H4 (cell line): ENCODE data around the gene RRBP1. TPM values are rescaled to one million over a fixed set of nuclear protein-coding genes. Genes with fewer than 3 reads are reported as not detected.
A peak's percentile ranks its signal among the peaks of the same experiment; 100 is the strongest.

Source experiments
- DNase-seq: peaks from one replicate; pipeline ENCODE4 v3.0.0-alpha.2; 2015; ENCODE audit warnings: low spot score
- total RNA-seq: library from RNA; depleted of rRNA; stranded (reverse); fragments of >200 nt; shearing (Covaris generic); gene quantifications from 2 replicates; pipeline ENCODE4 v1.2.3, GENCODE V29; 2014; rRNA removed

RRBP1 gene
- total RNA-seq, 1 experiment from 2014 or later, result 61.6 TPM

- no peak for DNase-seq
Measured at GRCh38 chr20:17580895-17581294, 101.1 kb downstream of the RRBP1 start.

- no peak for DNase-seq
Measured at GRCh38 chr20:17579369-17580039, 102.5 kb downstream of the RRBP1 start.

DNA sequence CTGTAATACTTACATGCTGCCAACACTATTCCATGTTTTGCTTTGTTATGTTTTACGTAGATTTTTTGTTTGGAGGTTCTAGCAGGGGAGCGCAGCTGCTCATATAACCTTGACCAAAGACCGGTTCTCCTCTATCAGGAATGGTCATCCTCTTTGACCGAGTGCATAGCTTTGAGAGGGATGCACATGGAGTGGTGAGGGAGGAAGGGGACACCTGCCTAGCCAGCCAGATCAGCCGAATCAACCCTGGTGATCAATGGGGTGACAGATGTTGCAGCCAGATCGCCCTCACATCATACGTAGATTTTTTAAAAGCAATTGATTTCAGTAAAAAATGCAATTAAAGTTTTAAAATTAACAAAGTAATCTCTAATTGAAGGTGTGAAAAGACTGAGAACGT lies 105.8 kb downstream of the RRBP1 start:
- no peak for DNase-seq

DNA sequence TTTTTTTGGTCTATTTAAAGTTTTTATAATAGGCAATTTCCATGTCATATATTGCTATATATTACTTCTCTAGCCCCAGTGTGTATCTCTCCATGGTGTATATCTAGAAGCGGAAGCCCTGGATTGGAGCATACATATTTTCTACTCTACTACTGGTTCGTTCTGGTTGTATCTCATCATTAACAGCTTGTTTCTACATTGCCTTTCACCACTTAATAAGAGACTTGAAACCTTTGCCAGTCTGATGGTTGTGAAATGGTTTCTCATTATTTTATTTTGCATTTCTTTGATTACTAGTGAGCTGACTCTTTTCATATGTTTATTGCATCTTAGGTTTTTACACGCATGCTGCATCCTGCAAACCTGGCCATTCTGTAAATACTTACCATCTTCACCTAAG lies 108.6 kb downstream of the RRBP1 start:
- DNase-seq, result no peak

- DNase-seq, result no peak
Measured at GRCh38 chr20:17572034-17572638, 109.9 kb downstream of the RRBP1 start.

DNA sequence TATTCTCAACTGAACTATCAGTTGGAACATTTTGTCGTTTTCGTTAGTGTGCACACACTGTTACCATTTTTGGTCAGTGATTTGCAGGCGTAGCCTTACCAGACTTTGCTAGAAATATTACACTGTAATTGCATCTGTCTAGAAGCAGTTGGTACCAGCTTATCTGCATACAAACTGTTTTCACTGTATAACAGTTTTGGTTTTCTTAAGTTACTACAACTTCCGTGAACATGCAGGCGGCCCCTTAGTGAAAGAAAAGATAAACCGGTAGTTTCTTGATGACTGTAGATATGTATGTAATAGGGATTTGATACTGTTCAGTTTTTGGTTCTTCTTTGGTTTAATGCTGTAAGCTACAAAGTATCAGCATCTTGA lies 110.9 kb downstream of the RRBP1 start:
- DNase-seq, result no peak

DNA sequence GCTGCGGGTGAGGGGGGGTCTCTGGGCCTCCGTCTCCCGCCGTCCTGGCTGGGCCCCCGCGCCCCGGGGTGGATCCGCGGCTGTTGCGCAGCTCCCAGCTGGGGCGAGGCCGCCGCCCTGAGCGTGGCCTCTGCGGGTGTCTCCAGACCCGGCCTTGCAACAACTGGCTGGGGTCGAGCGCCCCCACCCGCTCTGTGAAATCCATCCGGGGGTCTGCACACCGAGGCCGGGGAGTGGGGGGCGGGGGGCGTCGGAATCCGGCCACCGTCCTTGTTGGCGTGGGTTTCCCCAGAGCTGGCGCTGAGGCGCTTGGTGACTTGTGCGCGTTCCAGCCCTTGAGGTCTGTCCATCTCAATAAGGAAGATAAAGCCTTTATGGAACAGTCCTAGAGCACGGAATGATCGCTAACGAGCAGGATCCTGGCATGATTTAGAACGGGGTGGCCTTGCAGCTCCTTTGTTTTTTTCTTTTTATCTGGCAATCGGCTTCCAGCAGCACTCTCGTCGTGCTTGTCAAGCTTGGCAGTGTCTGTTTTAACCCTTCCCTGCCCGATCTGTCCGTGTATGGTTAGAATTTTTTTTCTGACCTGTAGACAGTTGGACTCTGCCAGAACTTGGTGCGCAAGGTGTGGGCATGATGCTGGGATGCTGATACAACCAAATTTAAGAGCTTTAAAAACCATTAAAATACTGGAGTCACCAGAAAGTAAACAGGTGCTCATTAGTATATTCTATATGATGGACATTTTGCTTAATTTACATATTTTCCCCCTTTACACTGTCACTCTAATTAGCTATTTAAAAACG lies 111.5 kb downstream of the RRBP1 start:
- peak; percentile 40 for DNase-seq

DNA sequence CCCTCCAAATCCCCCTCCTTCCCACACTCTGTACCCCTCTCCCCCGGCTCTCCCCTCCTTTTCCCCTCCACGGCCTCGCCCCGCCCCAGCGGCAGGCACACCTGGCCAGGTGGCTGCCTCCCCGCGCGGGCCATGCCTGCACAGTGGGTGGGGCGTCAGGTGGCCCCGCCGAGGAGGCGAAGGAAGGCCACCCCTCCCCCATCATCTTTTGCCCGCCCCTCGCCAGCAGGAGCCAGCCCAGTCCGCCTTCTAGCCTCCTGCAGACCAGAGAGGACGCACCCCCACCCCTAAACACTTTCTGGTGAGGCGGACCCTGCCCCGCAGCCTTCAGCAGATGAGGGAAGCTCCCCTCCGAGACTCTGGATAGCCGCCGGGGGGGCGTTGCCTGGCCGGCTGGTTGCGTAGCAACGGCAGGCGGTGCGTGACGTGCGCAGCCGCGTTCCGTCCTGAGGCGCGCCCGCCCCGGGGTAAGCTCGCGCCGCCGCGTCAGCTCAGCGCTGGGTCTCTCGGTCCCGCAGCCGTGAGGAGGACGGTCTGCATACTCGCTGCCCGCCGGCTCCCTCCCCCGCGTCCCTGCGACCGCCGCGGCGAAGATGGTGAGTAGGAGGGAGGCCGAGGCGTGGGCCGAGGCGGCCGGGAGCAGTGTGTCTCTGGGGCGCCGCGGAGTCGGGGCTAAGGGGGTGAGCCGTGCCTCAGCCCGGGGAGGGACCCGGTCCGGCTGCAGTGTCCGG lies 112.3 kb downstream of the RRBP1 start, which contains the start of gene DSTN:
DSTN (plus strand) TSS at position 460 of the 731 bp plus-strand sequence; CDS start at position 594, 134 bp downstream.
- DNase-seq, result peak; percentile 92

DNA sequence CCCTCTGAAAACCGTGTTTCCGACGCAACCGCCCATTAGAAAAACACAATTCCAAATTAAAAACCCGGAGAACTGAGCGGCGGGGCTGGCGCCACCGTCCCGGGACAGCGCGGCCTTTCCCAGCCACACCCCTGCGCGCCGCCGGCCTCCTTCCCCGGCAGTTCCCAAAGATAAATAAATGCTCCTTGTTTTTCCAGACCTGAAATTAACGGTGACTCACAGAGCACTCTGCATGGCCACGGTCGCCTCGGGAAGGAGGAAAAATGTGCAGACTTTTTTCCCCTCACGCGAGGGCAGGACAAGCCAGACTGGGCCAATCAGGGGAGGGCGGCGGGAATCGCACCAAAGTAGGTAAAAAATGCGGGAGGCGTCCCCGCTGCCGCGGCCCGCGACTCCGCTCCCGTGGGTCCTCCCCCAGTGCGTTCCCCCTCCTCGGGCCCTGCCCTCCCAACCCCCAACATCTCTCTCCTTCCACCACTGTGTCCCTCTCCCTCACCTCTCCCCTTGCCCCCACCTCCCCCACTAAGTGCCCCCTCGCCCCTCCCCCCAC lies 113.0 kb downstream of the RRBP1 start:
- peak; percentile 98 for DNase-seq

DNA sequence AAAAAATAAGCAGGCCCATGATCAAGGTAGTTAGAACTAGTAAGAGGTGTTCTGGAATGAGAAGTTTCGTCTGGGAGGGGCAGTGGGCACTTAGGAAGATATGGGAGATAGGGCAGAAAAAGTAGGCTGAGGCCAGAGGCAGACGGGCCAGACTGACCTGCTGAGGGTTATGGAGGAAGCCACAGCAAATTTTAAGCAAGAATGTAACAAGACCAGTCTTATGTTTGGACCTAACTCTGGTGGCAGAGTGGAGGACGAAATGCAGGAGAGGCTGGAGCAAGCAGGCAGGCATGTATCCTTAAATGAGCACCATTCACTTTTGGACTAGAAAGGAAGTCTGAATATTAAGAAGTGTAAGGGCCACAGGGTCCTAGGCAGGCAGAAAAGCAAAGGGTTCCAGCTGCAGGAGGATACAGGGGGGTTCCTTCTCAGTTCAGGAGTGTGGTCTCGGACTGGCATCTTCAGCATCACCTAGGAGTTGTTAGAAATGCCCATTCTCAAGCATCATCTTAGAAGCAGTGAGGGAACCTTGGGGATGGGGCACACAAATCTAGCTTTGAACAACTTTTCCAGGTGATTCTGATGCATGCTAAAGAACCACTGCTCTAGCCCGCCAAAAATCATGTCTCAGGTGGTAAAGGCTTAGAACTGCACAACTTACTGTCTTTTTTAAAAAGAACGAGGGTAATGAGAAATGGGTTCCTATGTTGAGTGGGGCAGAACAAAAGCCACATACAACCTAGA lies 113.8 kb downstream of the RRBP1 start:
- DNase-seq, result no peak

DNA sequence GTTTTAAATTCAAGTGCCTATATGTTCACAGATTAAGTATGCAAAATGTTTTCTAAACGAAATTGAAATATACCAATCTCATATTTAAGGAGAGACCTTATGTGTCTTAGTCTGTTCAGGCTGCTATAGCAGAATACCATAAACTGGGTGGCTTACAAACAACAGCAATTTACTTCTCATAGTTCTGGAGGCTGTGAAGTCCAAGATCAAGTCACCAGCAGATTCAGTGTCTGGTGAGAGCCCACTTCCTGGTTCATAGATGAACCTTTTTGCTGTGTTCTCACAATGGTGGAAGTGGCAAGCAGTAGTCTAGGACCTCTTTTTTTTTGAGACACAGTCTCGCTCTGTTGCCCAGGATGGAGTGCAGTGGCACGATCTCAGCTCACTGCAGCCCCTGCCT lies 115.7 kb downstream of the RRBP1 start:
- no peak for DNase-seq

GRCh38 chr20:17565169-17565845 lies 116.7 kb downstream of the RRBP1 start:
- DNase-seq, result no peak

Other genes with a start within 250 kb of the RRBP1 start
- gene BFSP1, start 150.9 kb downstream of the RRBP1 start, total RNA-seq, result 8.2 and 12.3 TPM in 2 replicates
- gene DSTN, start 112.2 kb downstream of the RRBP1 start, total RNA-seq, result 289 and 303 TPM in 2 replicates
- gene BANF2, start 17.7 kb upstream of the RRBP1 start, total RNA-seq, result not detected in 2 replicates